Body of pancreas (tissue), 4 donors: ENCODE measurements around the gene ZRANB1. TPM values are rescaled to one million over a fixed set of nuclear protein-coding genes. Genes with fewer than 3 reads are reported as not detected.

Experiments used
- ATAC-seq: fragments of 150-250 bp; one replicate; pipeline ENCODE4 v1.9.1; 2016
- DNase-seq, 4 donors: peaks; one replicate each; pipeline ENCODE4 v3.0.0-alpha.2; 2019
- H3K27ac ChIP-seq, 4 donors: fragments of 200-600 bp; sonication (generic); 1 replicate in 3 of 4; 2 replicates in 1 of 4; pipeline versions ENCODE4 v1.5.1 to v1.6.1; 2016 to 2019; ENCODE audit warnings: mild to moderate bottlenecking in 1 of 4, mixed read lengths in 1 of 4, moderate library complexity in 1 of 4
- H3K27me3 ChIP-seq, 2 donors: fragments of 200-600 bp; sonication (generic); one replicate each; pipeline ENCODE4 v1.6.0; 2016; ENCODE audit warnings: mild to moderate bottlenecking in 1 of 2
- H3K36me3 ChIP-seq, 2 donors: fragments of 200-600 bp; sonication (generic); replicated peaks in 1 of 2; 2 replicates each; pipeline ENCODE4 v1.5.1; 2016; ENCODE audit warnings: low read depth in 2 of 2; ENCODE audit not compliant: insufficient read depth in 1 of 2
- H3K4me1 ChIP-seq: fragments of 200-600 bp; sonication (generic); one replicate; pipeline ENCODE4 v1.6.0; 2016
- H3K4me3 ChIP-seq, 2 donors: fragments of 200-600 bp; sonication (generic); 1 replicate in 1 of 2; 2 replicates in 1 of 2; pipeline ENCODE4 v1.5.1; 2016 to 2019
- H3K9me3 ChIP-seq, 3 donors: fragments of 200-600 bp; sonication (generic); 1 replicate in 2 of 3; 2 replicates in 1 of 3; pipeline ENCODE4 v1.5.1; 2016
- CTCF ChIP-seq, 7 experiments: fragments of 450-650 bp in 4 of 7; fragments of 200-600 bp in 3 of 7; sonication (generic) in 3 of 7; IDR thresholded peaks; one replicate each; pipeline ENCODE4 v1.5.1; 2016 to 2019; ENCODE audit warnings: antibody characterized with exemption in 7 of 7
- POLR2A ChIP-seq, 3 donors: fragments of 450-650 bp; IDR thresholded peaks; one replicate each; pipeline ENCODE4 v1.6.1; 2016; ENCODE audit warnings: antibody characterized with exemption in 3 of 3, mild to moderate bottlenecking in 2 of 3
- WGBS, 2 donors: methylation state at CpG; one replicate each; pipeline ENCODE4 v1.1.5; 2017; 5-methylcytosine and 5-hydroxymethylcytosine counted together
- intact Hi-C: fragments of 100-400 bp; cut with DNase I; formaldehyde crosslinking; loops from one replicate; pipeline ENCODE4 v1.15.1; 2023
- total RNA-seq, 2 donors: library from RNA; depleted of rRNA; stranded (reverse); fragments of >200 nt; gene quantifications; one replicate each; pipeline ENCODE4 v1.1.0, GENCODE V29; 2016

Gene ZRANB1
- total RNA-seq, 2 donors from 2014 or later: 12.2 to 21.1 TPM

GRCh38 chr10:124997306-124997705, 55.4 kb downstream of the ZRANB1 start:
- peaks cover 34% of the 10 kb centered on the region for H3K4me1 ChIP-seq
- no peaks in the 10 kb centered on the region for H3K27me3 ChIP-seq
- no peak for ATAC-seq
- peak in 1 of 4 donors; percentile 10 for DNase-seq
- no peak overlapping the region for H3K27ac ChIP-seq
- peaks cover 12 to 31% of the 10 kb centered on the region in 2 donors for H3K36me3 ChIP-seq
- intact Hi-C loops: no loop called here
- TF ChIP-seq POLR2A (IDR thresholded peaks at IDR 0.05) (no peak), CTCF (IDR thresholded peaks at IDR 0.05) (no peak)
- no peaks in the 10 kb centered on the region for H3K9me3 ChIP-seq
- H3K4me3 ChIP-seq: no peak overlapping the region
- WGBS, 2 donors: 91 to 95% methylated on average over 11 of the region's 11 CpGs

- Histone ChIP-seq H3K9me3 (no peaks in the 10 kb centered on the region), H3K4me3 (no peak overlapping the region), H3K4me1 (peaks cover 34% of the 10 kb centered on the region), H3K36me3 (peaks cover 12 to 28% of the 10 kb centered on the region in 2 donors), H3K27ac (no peak overlapping the region), H3K27me3 (no peaks in the 10 kb centered on the region)
- ATAC-seq: no peak
- no peak for TF ChIP-seq POLR2A (IDR thresholded peaks at IDR 0.05)
- TF ChIP-seq CTCF (IDR thresholded peaks at IDR 0.05): no peak
- intact Hi-C loops: no loop called here
- peak; percentile 2 to 13 (median 10) for DNase-seq
- WGBS, 2 donors: 85 to 87% methylated on average over 17 to 34 of the region's 35 CpGs
These were observed 56.1 kb downstream of the ZRANB1 start for GRCh38 chr10:124997771-124998623.

DNA sequence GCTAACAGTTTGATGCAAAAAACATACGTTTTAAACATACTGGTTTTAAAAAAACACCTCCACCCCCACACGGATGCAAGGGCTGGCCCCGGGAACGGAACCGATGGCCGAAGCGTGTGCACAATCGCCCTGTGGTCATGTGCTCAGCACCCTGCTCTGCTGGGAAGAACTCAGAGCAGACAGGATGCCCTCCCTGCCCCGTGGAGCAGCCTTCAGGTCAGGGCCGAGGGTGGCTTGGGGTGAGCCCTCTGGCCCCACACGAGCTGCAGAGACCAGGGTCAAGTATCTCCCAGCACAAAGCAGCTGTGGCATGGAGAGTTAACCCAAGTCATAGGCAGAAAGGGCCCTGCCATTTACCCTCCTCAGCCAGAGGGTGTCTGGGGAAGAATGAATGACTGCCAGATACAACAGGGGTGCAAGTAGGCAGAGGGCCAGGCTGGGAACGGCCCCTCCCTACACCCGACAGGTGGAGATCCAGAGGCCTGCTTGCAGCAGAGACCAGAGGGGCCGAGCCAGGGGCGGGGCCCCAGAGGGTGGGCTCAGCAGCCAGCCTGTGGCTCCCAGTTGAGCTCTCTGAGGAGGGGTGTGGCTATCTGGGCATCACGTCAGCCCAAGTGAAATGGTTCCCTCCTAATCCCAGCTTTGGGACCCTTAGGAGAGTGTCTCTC, 56.8 kb downstream of the ZRANB1 start:
- WGBS, 2 donors: 75 to 81% methylated on average over 5 to 16 of the region's 16 CpGs
- TF ChIP-seq POLR2A (IDR thresholded peaks at IDR 0.05): no peak
- TF ChIP-seq CTCF (IDR thresholded peaks at IDR 0.05): no peak
- Histone ChIP-seq H3K4me1 (peaks cover 34% of the 10 kb centered on the region), H3K9me3 (no peaks in the 10 kb centered on the region), H3K27me3 (no peaks in the 10 kb centered on the region), H3K27ac (peak overlapping the region; percentile 52 to 66 (median 58)), H3K36me3 (peaks cover 9 to 21% of the 10 kb centered on the region in 2 donors), H3K4me3 (no peak overlapping the region)
- DNase-seq: peak; percentile 1 to 13 (median 8)
- intact Hi-C loops: no loop called here
- ATAC-seq: no peak

DNA sequence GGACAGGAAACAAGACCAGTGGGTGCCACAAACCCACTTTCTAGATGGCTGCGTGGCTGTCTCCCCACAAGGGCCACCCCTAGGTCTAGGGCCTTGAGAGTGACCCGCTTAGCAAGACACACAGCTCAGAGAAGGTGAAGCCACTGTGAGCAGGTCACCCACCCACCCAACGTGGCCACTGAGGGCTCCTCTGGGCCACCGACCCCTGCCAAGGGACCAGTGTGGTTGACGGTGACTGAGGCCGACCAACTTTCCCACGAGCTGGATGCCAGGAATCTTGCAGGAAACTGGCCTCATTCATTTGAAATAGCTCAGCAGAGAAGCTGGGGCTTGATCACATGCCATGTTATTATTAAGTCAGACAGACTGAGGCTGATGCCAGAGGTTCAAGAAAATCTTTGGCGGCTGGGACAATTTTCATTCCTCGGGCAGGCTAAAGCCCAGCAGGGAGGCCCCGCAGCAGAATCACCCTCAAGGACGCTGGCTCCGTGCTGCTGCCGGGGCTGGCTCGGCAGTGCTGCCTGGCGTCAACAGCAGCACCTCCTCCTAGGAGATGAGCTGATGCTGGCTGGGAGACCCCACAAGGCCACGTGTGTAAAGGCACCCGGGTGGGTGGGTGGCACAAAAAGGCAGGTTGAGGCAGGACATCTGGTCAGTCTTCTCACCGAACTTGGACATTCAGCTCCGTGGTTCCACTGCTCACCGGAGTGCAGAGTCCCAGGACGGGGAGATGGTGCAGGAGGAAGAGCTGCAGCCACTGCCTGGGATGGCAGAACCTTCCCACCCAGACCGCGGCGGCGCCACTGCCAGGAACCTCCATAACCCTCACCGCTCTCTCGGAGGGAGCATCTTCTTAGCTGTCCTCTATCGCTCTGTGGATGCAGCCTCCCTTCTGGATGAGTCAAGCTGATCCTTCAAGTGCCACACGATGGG, 57.8 kb downstream of the ZRANB1 start:
- Histone ChIP-seq H3K36me3 (peaks cover 7 to 13% of the 10 kb centered on the region in 2 donors), H3K27me3 (no peaks in the 10 kb centered on the region), H3K9me3 (no peaks in the 10 kb centered on the region), H3K4me1 (peaks cover 34% of the 10 kb centered on the region), H3K27ac (peak overlapping the region; percentile 52 to 66 (median 58)), H3K4me3 (no peak overlapping the region)
- intact Hi-C loops: no loop called here
- peak; percentile 22 for ATAC-seq
- TF ChIP-seq CTCF (IDR thresholded peaks at IDR 0.05) (no peak), POLR2A (IDR thresholded peaks at IDR 0.05) (no peak)
- 63 to 78% methylated on average over 18 to 29 of the region's 29 CpGs for WGBS, 2 donors
- DNase-seq: peak; percentile 22 to 64 (median 50)
